ENCODE data around the gene KCNH1. TPM values are rescaled to one million over a fixed set of nuclear protein-coding genes. Genes with fewer than 3 reads are reported as not detected.

KCNH1 gene
- total RNA-seq, 2 experiments from 2014 or later: not detected

GRCh38 chr1:210828996-210829596, 304.9 kb downstream of the KCNH1 start:
- ATAC-seq (no peak), DNase-seq (no peak)
- no peaks in the 10 kb centered on the region for H3K9me3 Mint-ChIP-seq (ENCODE audit: low read depth)
- CTCF ChIA-PET: no interaction called here
- H3K36me3 Mint-ChIP-seq: no peaks in the 10 kb centered on the region
- H3K27me3 Mint-ChIP-seq: peaks cover 6% of the 10 kb centered on the region
- no peak overlapping the region for H3K27ac Mint-ChIP-seq
- H3K4me3 Mint-ChIP-seq: no peak overlapping the region
- no peaks in the 10 kb centered on the region for H3K4me1 Mint-ChIP-seq

- H3K36me3 Mint-ChIP-seq: no peaks in the 10 kb centered on the region
- no peaks in the 10 kb centered on the region for H3K4me1 Mint-ChIP-seq
- no peak overlapping the region for H3K27ac Mint-ChIP-seq
- CTCF ChIA-PET: no interaction called here
- no peaks in the 10 kb centered on the region for H3K9me3 Mint-ChIP-seq (ENCODE audit: low read depth)
- H3K27me3 Mint-ChIP-seq: peaks cover 6% of the 10 kb centered on the region
- H3K4me3 Mint-ChIP-seq: no peak overlapping the region
- ATAC-seq (no peak), DNase-seq (no peak)
Measured at GRCh38 chr1:210827481-210827880, 306.5 kb downstream of the KCNH1 start.

GRCh38 chr1:210826686-210827085, 307.3 kb downstream of the KCNH1 start:
- CTCF ChIA-PET: no interaction called here
- DNase-seq: no peak
- H3K4me3 Mint-ChIP-seq: no peak overlapping the region
- H3K9me3 Mint-ChIP-seq (ENCODE audit: low read depth): no peaks in the 10 kb centered on the region
- H3K4me1 Mint-ChIP-seq: no peaks in the 10 kb centered on the region
- H3K27ac Mint-ChIP-seq: no peak overlapping the region
- H3K36me3 Mint-ChIP-seq: no peaks in the 10 kb centered on the region
- peaks cover 6% of the 10 kb centered on the region for H3K27me3 Mint-ChIP-seq
- ATAC-seq: no peak

GRCh38 chr1:210822932-210823331, 311.0 kb downstream of the KCNH1 start:
- Mint-ChIP-seq H3K27ac (no peak overlapping the region), H3K4me1 (no peaks in the 10 kb centered on the region), H3K36me3 (no peaks in the 10 kb centered on the region), H3K9me3 (ENCODE audit: low read depth) (no peaks in the 10 kb centered on the region), H3K27me3 (peaks cover 14% of the 10 kb centered on the region), H3K4me3 (no peak overlapping the region)
- CTCF ChIA-PET: no interaction called here
- ATAC-seq (no peak), DNase-seq (no peak)

GRCh38 chr1:210822241-210822640, 311.7 kb downstream of the KCNH1 start:
- no peak overlapping the region for H3K27ac Mint-ChIP-seq
- no peak overlapping the region for H3K4me3 Mint-ChIP-seq
- no peaks in the 10 kb centered on the region for H3K4me1 Mint-ChIP-seq

GRCh38 chr1:210821615-210822014, 312.3 kb downstream of the KCNH1 start:
- DNase-seq (no peak), ATAC-seq (no peak)
- CTCF ChIA-PET: no interaction called here
- Mint-ChIP-seq H3K4me3 (no peak overlapping the region), H3K27me3 (peaks cover 14% of the 10 kb centered on the region), H3K9me3 (ENCODE audit: low read depth) (no peaks in the 10 kb centered on the region), H3K27ac (no peak overlapping the region), H3K4me1 (no peaks in the 10 kb centered on the region), H3K36me3 (no peaks in the 10 kb centered on the region)

More at GRCh38 chr1:210822241-210822640, 311.7 kb downstream of the KCNH1 start:
- H3K9me3 Mint-ChIP-seq (ENCODE audit: low read depth): no peaks in the 10 kb centered on the region
- H3K27me3 Mint-ChIP-seq: peaks cover 14% of the 10 kb centered on the region
- DNase-seq: no peak
- CTCF ChIA-PET: no interaction called here
- H3K36me3 Mint-ChIP-seq: no peaks in the 10 kb centered on the region
- no peak for ATAC-seq

GRCh38 chr1:210819266-210819665, 314.7 kb downstream of the KCNH1 start:
- H3K9me3 Mint-ChIP-seq (ENCODE audit: low read depth): no peaks in the 10 kb centered on the region
- H3K27ac Mint-ChIP-seq: no peak overlapping the region
- H3K36me3 Mint-ChIP-seq: no peaks in the 10 kb centered on the region
- CTCF ChIA-PET: no interaction called here
- peaks cover 1% of the 10 kb centered on the region for H3K4me1 Mint-ChIP-seq
- H3K4me3 Mint-ChIP-seq: no peak overlapping the region
- ATAC-seq: no peak
- no peak for DNase-seq
- H3K27me3 Mint-ChIP-seq: peaks cover 11% of the 10 kb centered on the region

GRCh38 chr1:210817385-210818275, 316.3 kb downstream of the KCNH1 start:
- ATAC-seq: no peak

GRCh38 chr1:210815641-210816550, 318.1 kb downstream of the KCNH1 start:
- CTCF ChIA-PET: no interaction called here
- no peak for DNase-seq

More at GRCh38 chr1:210817385-210818275, 316.3 kb downstream of the KCNH1 start:
- Mint-ChIP-seq H3K27ac (no peak overlapping the region), H3K27me3 (peaks cover 10% of the 10 kb centered on the region), H3K4me3 (no peak overlapping the region), H3K9me3 (ENCODE audit: low read depth) (no peaks in the 10 kb centered on the region), H3K36me3 (no peaks in the 10 kb centered on the region), H3K4me1 (peaks cover 1% of the 10 kb centered on the region)
- no peak for DNase-seq
- CTCF ChIA-PET: no interaction called here

GRCh38 chr1:210814382-210815123, 319.4 kb downstream of the KCNH1 start:
- no peak for DNase-seq
- CTCF ChIA-PET: no interaction called here
- no peak overlapping the region for H3K27ac Mint-ChIP-seq
- H3K4me1 Mint-ChIP-seq: peaks cover 1% of the 10 kb centered on the region
- no peaks in the 10 kb centered on the region for H3K36me3 Mint-ChIP-seq
- peaks cover 13% of the 10 kb centered on the region for H3K27me3 Mint-ChIP-seq
- H3K9me3 Mint-ChIP-seq (ENCODE audit: low read depth): no peaks in the 10 kb centered on the region
- no peak overlapping the region for H3K4me3 Mint-ChIP-seq
- ATAC-seq: no peak

More at GRCh38 chr1:210815641-210816550, 318.1 kb downstream of the KCNH1 start:
- Mint-ChIP-seq H3K4me1 (peaks cover 1% of the 10 kb centered on the region), H3K27ac (no peak overlapping the region), H3K9me3 (ENCODE audit: low read depth) (no peaks in the 10 kb centered on the region), H3K36me3 (no peaks in the 10 kb centered on the region), H3K27me3 (peaks cover 15% of the 10 kb centered on the region), H3K4me3 (no peak overlapping the region)
- no peak for ATAC-seq

GRCh38 chr1:210801501-210801900, 332.4 kb downstream of the KCNH1 start:
- DNase-seq: no peak
- H3K27ac Mint-ChIP-seq: no peak overlapping the region
- CTCF ChIA-PET: no interaction called here
- no peak overlapping the region for H3K4me3 Mint-ChIP-seq
- no peak for ATAC-seq
- H3K36me3 Mint-ChIP-seq: no peaks in the 10 kb centered on the region
- no peaks in the 10 kb centered on the region for H3K9me3 Mint-ChIP-seq (ENCODE audit: low read depth)
- peaks cover 15% of the 10 kb centered on the region for H3K27me3 Mint-ChIP-seq
- no peaks in the 10 kb centered on the region for H3K4me1 Mint-ChIP-seq

- no peak for ATAC-seq
- Mint-ChIP-seq H3K9me3 (ENCODE audit: low read depth) (no peaks in the 10 kb centered on the region), H3K27me3 (peaks cover 14% of the 10 kb centered on the region), H3K36me3 (no peaks in the 10 kb centered on the region), H3K27ac (no peak overlapping the region), H3K4me3 (no peak overlapping the region), H3K4me1 (no peaks in the 10 kb centered on the region)
- CTCF ChIA-PET: no interaction called here
- no peak for DNase-seq
Measured at GRCh38 chr1:210800756-210801155, 333.2 kb downstream of the KCNH1 start.

- H3K9me3 Mint-ChIP-seq (ENCODE audit: low read depth): no peaks in the 10 kb centered on the region
- H3K27ac Mint-ChIP-seq: no peak overlapping the region
- CTCF ChIA-PET: no interaction called here
- ATAC-seq: no peak
- no peak overlapping the region for H3K4me3 Mint-ChIP-seq
- H3K4me1 Mint-ChIP-seq: no peaks in the 10 kb centered on the region
- no peak for DNase-seq
- H3K36me3 Mint-ChIP-seq: no peaks in the 10 kb centered on the region
- H3K27me3 Mint-ChIP-seq: peaks cover 13% of the 10 kb centered on the region
Measured at GRCh38 chr1:210800301-210800700, 333.6 kb downstream of the KCNH1 start.
